ENCODE data around the gene C4B.

GRCh38 chr6:31966997-31967925 lies 47.3 kb upstream of the C4B start:
- TF ChIP-seq POLR2A (IDR thresholded peaks at IDR 0.05; ENCODE audit: borderline replicate concordance, extremely low read depth, insufficient read depth, insufficient read length) (no peak), JUND (IDR thresholded peaks at IDR 0.05) (no peak), RAD21 (IDR thresholded peaks at IDR 0.05; ENCODE audit: low read depth) (no peak), CTCF (IDR thresholded peaks at IDR 0.05 in 2 of 3, conservative IDR thresholded peaks at IDR 0.05 in 1 of 3; ENCODE audit: borderline replicate concordance in 1 of 3, insufficient read depth in 1 of 3, low read depth in 2 of 3, low read length in 2 of 3) (no peak)

Data from HCT116 (cell line).